HCT116 (cell line): Measurements from ENCODE around the gene MRPS27.

Experiments used
- CTCF ChIP-seq, 3 experiments: fragments of 200-600 bp in 1 of 3; sonication (generic) in 1 of 3; IDR thresholded peaks in 2 of 3; conservative IDR thresholded peaks in 1 of 3; 2 replicates each; pipeline ENCODE4 v1.5.1; 2012 to 2017; ENCODE audit warnings: low read depth in 2 of 3, low read length in 2 of 3, antibody characterized with exemption in 1 of 3, borderline replicate concordance in 1 of 3, control low read depth in 1 of 3, mild to moderate bottlenecking in 1 of 3, mixed read lengths in 1 of 3, mixed run types in 1 of 3, moderate library complexity in 1 of 3; ENCODE audit not compliant: insufficient read depth in 1 of 3
- EZH2 ChIP-seq: fragments of 200-600 bp; sonication (generic); IDR thresholded peaks from 2 replicates; pipeline ENCODE4 v1.6.1; 2017; ENCODE audit warnings: antibody characterized with exemption, mixed run types
- REST ChIP-seq: IDR thresholded peaks from 2 replicates; pipeline ENCODE4 v1.6.1; 2012; ENCODE audit warnings: low read depth

- no peak for TF ChIP-seq EZH2
- TF ChIP-seq REST: no peak
- TF ChIP-seq CTCF (IDR thresholded peaks at IDR 0.05 in 2 of 3, conservative IDR thresholded peaks at IDR 0.05 in 1 of 3; ENCODE audit: borderline replicate concordance in 1 of 3, insufficient read depth in 1 of 3, low read depth in 2 of 3, low read length in 2 of 3): no peak
Measured at GRCh38 chr5:72222521-72222920, 97.5 kb downstream of the MRPS27 start.
